Neuronal stem cell (in vitro differentiated cells): ENCODE measurements around the gene TRAPPC5.

ENCODE experiments used
- DNase-seq: peaks from one replicate; pipeline ENCODE4 v3.0.0-alpha.2; 2013; ENCODE audit warnings: low spot score
- H2AFZ ChIP-seq: one replicate; pipeline ENCODE4 v1.6.1; 2013; ENCODE audit warnings: mild to moderate bottlenecking, low read length, inconsistent platforms
- H2AK5ac ChIP-seq: 2 replicates; pipeline ENCODE4 v1.6.1; 2013; ENCODE audit warnings: low read depth, mild to moderate bottlenecking, inconsistent platforms, low read length, moderate library complexity, mixed read lengths
- H2BK120ac ChIP-seq: 2 replicates; pipeline ENCODE4 v1.6.1; 2013; ENCODE audit warnings: low read depth, mild to moderate bottlenecking, inconsistent platforms, low read length, moderate library complexity, mixed read lengths
- H2BK12ac ChIP-seq: one replicate; pipeline ENCODE4 v1.6.1; 2013; ENCODE audit warnings: low read length, inconsistent platforms
- H2BK15ac ChIP-seq: 2 replicates; pipeline ENCODE4 v1.6.1; 2013; ENCODE audit warnings: mild to moderate bottlenecking, low read length, inconsistent platforms, mixed read lengths
- H2BK5ac ChIP-seq: one replicate; pipeline ENCODE4 v1.6.1; 2013; ENCODE audit warnings: inconsistent platforms, mild to moderate bottlenecking, low read length, moderate library complexity
- H3K14ac ChIP-seq: one replicate; pipeline ENCODE4 v1.6.1; 2013; ENCODE audit warnings: low read length, inconsistent platforms
- H3K18ac ChIP-seq: 2 replicates; pipeline ENCODE4 v1.6.1; 2013; ENCODE audit warnings: low read length, inconsistent platforms
- H3K23ac ChIP-seq: 2 replicates; pipeline ENCODE4 v1.6.1; 2013; ENCODE audit warnings: low read depth, mild to moderate bottlenecking, mixed read lengths, low read length, inconsistent platforms; ENCODE audit not compliant: poor library complexity
- H3K27ac ChIP-seq: replicated peaks from 3 replicates; pipeline ENCODE4 v1.5.1; 2013; ENCODE audit warnings: low read length, inconsistent platforms
- H3K27me3 ChIP-seq, 3 experiments: 2 replicates each; pipeline ENCODE4 v1.6.1; 2013; ENCODE audit warnings: low read length in 3 of 3, mild to moderate bottlenecking in 2 of 3, inconsistent platforms in 1 of 3, low read depth in 1 of 3, mixed read lengths in 1 of 3, moderate library complexity in 1 of 3; ENCODE audit not compliant: control insufficient read depth in 3 of 3, insufficient read depth in 3 of 3
- H3K36me3 ChIP-seq, 2 donors: replicated peaks in 1 of 2; 2 replicates each; pipeline ENCODE4 v1.6.1; 2013; ENCODE audit warnings: low read length in 2 of 2; ENCODE audit not compliant: control insufficient read depth in 2 of 2, insufficient read depth in 2 of 2
- H3K4ac ChIP-seq: 2 replicates; pipeline ENCODE4 v1.6.1; 2013; ENCODE audit warnings: inconsistent platforms, mild to moderate bottlenecking, low read length, moderate library complexity
- H3K4me1 ChIP-seq, 2 donors: 1 replicate in 1 of 2; 2 replicates in 1 of 2; pipeline ENCODE4 v1.6.1; 2013; ENCODE audit warnings: low read length in 2 of 2, low read depth in 1 of 2; ENCODE audit not compliant: control insufficient read depth in 2 of 2, insufficient read depth in 1 of 2
- H3K4me2 ChIP-seq: one replicate; pipeline ENCODE4 v1.6.1; 2013; ENCODE audit warnings: mild to moderate bottlenecking, low read length, inconsistent platforms; ENCODE audit not compliant: insufficient read depth, poor library complexity, severe bottlenecking
- H3K4me3 ChIP-seq, 2 donors: 2 replicates each; pipeline ENCODE4 v1.5.1; 2013; ENCODE audit warnings: low read length in 2 of 2, mild to moderate bottlenecking in 2 of 2, inconsistent platforms in 1 of 2, moderate library complexity in 1 of 2
- H3K79me1 ChIP-seq: one replicate; pipeline ENCODE4 v1.6.1; 2013; ENCODE audit warnings: low read depth, mild to moderate bottlenecking, inconsistent platforms, low read length, moderate library complexity
- H3K9ac ChIP-seq: one replicate; pipeline ENCODE4 v1.6.1; 2013; ENCODE audit warnings: mild to moderate bottlenecking, low read depth, low read length, inconsistent platforms; ENCODE audit not compliant: poor library complexity
- H3K9me3 ChIP-seq, 2 donors: replicated peaks in 1 of 2; 2 replicates each; pipeline versions ENCODE3 to v1.6.1; 2013; ENCODE audit warnings: low read length in 2 of 2, mild to moderate bottlenecking in 2 of 2, inconsistent platforms in 1 of 2, low read depth in 1 of 2, mixed read lengths in 1 of 2, moderate library complexity in 1 of 2; ENCODE audit not compliant: control insufficient read depth in 2 of 2, insufficient read depth in 1 of 2
- H4K8ac ChIP-seq: one replicate; pipeline ENCODE4 v1.6.1; 2013; ENCODE audit warnings: low read depth, mild to moderate bottlenecking, inconsistent platforms, low read length, moderate library complexity
- H4K91ac ChIP-seq: one replicate; pipeline ENCODE4 v1.6.1; 2013; ENCODE audit warnings: low read length, low read depth, mild to moderate bottlenecking, inconsistent platforms; ENCODE audit not compliant: poor library complexity
- WGBS, 2 donors: extraction: QIAGEN DNeasy Blood & Tissue Kit; methylation state at CpG; one replicate each; pipeline ENCODE4 v1.1.7; 2013; ENCODE audit warnings: missing lambda C conversion rate in 2 of 2, mixed read lengths in 1 of 2; ENCODE audit not compliant: insufficient read length in 2 of 2, insufficient replicate concordance in 1 of 2; ENCODE audit errors: extremely low coverage in 2 of 2; 5-methylcytosine and 5-hydroxymethylcytosine counted together

The TRAPPC5 gene

GRCh38 chr19:7640803-7641202, 39.8 kb upstream of the TRAPPC5 start:
- Histone ChIP-seq H3K23ac (no peak overlapping the region), H2AK5ac (peak overlapping the region; percentile 52), H4K8ac (no peak overlapping the region), H3K4me2 (no peak overlapping the region), H3K36me3 (peaks cover 0 to 3% of the 10 kb centered on the region in 2 donors), H3K4me1 (peaks cover 0 to 7% of the 10 kb centered on the region in 2 donors), H2AFZ (no peak overlapping the region), H3K79me1 (peaks cover 5% of the 10 kb centered on the region), H4K91ac (no peak overlapping the region), H3K27me3 (peaks cover 0 to 21% (median 7%) of the 10 kb centered on the region in 3 experiments), H2BK120ac (no peak overlapping the region), H3K27ac (no peak overlapping the region), H2BK12ac (no peak overlapping the region), H3K18ac (no peak overlapping the region), H3K9me3 (peaks cover 0 to 8% of the 10 kb centered on the region in 2 donors), H3K14ac (no peak overlapping the region), H2BK15ac (no peak overlapping the region), H3K4me3 (no peak overlapping the region), H3K4ac (no peak overlapping the region), H3K9ac (no peak overlapping the region), H2BK5ac (no peak overlapping the region)
- no CpG with 5 or more reads among the region's 11 CpGs for WGBS, 2 donors
- no peak for DNase-seq

GRCh38 chr19:7641290-7642276, 39.0 kb upstream of the TRAPPC5 start:
- H3K4me3 ChIP-seq = no peak overlapping the region
- H2BK120ac ChIP-seq = no peak overlapping the region
- H3K23ac ChIP-seq = peak overlapping the region; percentile 55
- no peak overlapping the region for H3K4ac ChIP-seq
- no peak overlapping the region for H4K91ac ChIP-seq
- no peak overlapping the region for H3K4me2 ChIP-seq
- H3K14ac ChIP-seq = peak overlapping the region; percentile 56
- peaks cover 0 to 21% (median 2%) of the 10 kb centered on the region in 3 experiments for H3K27me3 ChIP-seq
- no CpG with 5 or more reads among the region's 43 CpGs for WGBS, 2 donors
- peaks cover 0 to 8% of the 10 kb centered on the region in 2 donors for H3K9me3 ChIP-seq
- peaks cover 0 to 5% of the 10 kb centered on the region in 2 donors for H3K4me1 ChIP-seq
- H3K18ac ChIP-seq = no peak overlapping the region
- no peak overlapping the region for H2AFZ ChIP-seq
- H3K27ac ChIP-seq = no peak overlapping the region
- peaks cover 5% of the 10 kb centered on the region for H3K79me1 ChIP-seq
- peak overlapping the region; percentile 82 for H2BK5ac ChIP-seq
- no peak for DNase-seq
- no peak overlapping the region for H3K9ac ChIP-seq
- H2BK12ac ChIP-seq = no peak overlapping the region
- peaks cover 0 to 3% of the 10 kb centered on the region in 2 donors for H3K36me3 ChIP-seq
- H2BK15ac ChIP-seq = no peak overlapping the region
- no peak overlapping the region for H4K8ac ChIP-seq
- H2AK5ac ChIP-seq = no peak overlapping the region

GRCh38 chr19:7642295-7643030, 38.2 kb upstream of the TRAPPC5 start:
- H4K91ac ChIP-seq = no peak overlapping the region
- H2BK5ac ChIP-seq = peak overlapping the region; percentile 82
- H3K27me3 ChIP-seq = peaks cover 0 to 18% (median 2%) of the 10 kb centered on the region in 3 experiments
- H2AK5ac ChIP-seq = peak overlapping the region; percentile 37
- peak overlapping the region; percentile 4 for H3K9ac ChIP-seq
- peaks cover 0 to 3% of the 10 kb centered on the region in 2 donors for H3K4me1 ChIP-seq
- no peak overlapping the region for H4K8ac ChIP-seq
- no peak overlapping the region for H3K27ac ChIP-seq
- no peak overlapping the region for H2BK15ac ChIP-seq
- peak overlapping the region; percentile 55 for H3K23ac ChIP-seq
- H2AFZ ChIP-seq = no peak overlapping the region
- DNase-seq = no peak
- peaks cover 0 to 8% of the 10 kb centered on the region in 2 donors for H3K9me3 ChIP-seq
- WGBS, 2 donors = no CpG with 5 or more reads among the region's 27 CpGs
- peak overlapping the region; percentile 56 for H3K14ac ChIP-seq
- no peak overlapping the region for H2BK120ac ChIP-seq
- H3K4ac ChIP-seq = no peak overlapping the region
- no peak overlapping the region for H3K18ac ChIP-seq
- H3K36me3 ChIP-seq = peaks cover 0 to 3% of the 10 kb centered on the region in 2 donors
- no peak overlapping the region for H3K4me2 ChIP-seq
- H3K79me1 ChIP-seq = peaks cover 5% of the 10 kb centered on the region
- no peak overlapping the region for H2BK12ac ChIP-seq
- no peak overlapping the region for H3K4me3 ChIP-seq

DNA sequence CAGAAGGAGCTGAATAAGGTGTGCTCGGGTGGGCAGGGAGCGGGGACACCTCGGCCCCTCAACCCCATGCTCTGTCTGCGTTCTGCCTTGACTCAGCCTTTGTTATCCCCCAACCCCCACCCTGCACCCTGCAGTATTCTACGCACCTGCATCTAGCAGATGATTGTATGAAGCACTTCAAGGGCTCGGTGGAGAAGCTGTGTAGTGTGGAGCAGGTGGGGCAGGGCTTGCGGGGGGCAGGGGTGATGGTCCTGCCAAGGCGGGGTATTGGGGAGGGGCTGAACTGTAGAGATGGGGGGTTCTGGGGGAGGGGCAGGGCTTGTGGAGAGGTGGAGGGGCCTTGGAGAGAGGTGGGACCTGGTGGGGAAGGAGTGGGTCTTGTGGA, 37.6 kb upstream of the TRAPPC5 start:
- Histone ChIP-seq H3K4me3 (no peak overlapping the region), H3K14ac (no peak overlapping the region), H3K4me2 (no peak overlapping the region), H3K9me3 (peaks cover 0 to 8% of the 10 kb centered on the region in 2 donors), H4K91ac (no peak overlapping the region), H2AFZ (no peak overlapping the region), H3K27ac (no peak overlapping the region), H3K36me3 (peaks cover 0 to 3% of the 10 kb centered on the region in 2 donors), H2BK5ac (no peak overlapping the region), H2BK12ac (no peak overlapping the region), H3K23ac (no peak overlapping the region), H3K4ac (no peak overlapping the region), H4K8ac (no peak overlapping the region), H2BK120ac (no peak overlapping the region), H3K79me1 (peaks cover 5% of the 10 kb centered on the region), H3K27me3 (peaks cover 0 to 12% (median 2%) of the 10 kb centered on the region in 3 experiments), H3K18ac (no peak overlapping the region), H3K9ac (no peak overlapping the region), H3K4me1 (peaks cover 0 to 3% of the 10 kb centered on the region in 2 donors), H2AK5ac (no peak overlapping the region), H2BK15ac (no peak overlapping the region)
- DNase-seq = no peak
- WGBS, 2 donors = no CpG with 5 or more reads among the region's 8 CpGs
